Neuronal stem cell (in vitro differentiated cells): ENCODE data around the gene EIF4G3.

ENCODE experiments used
- DNase-seq: peaks from one replicate; pipeline ENCODE4 v3.0.0-alpha.2; 2013; ENCODE audit warnings: low spot score
- H2AFZ ChIP-seq: one replicate; pipeline ENCODE4 v1.6.1; 2013; ENCODE audit warnings: mild to moderate bottlenecking, low read length, inconsistent platforms
- H2AK5ac ChIP-seq: 2 replicates; pipeline ENCODE4 v1.6.1; 2013; ENCODE audit warnings: low read depth, mild to moderate bottlenecking, inconsistent platforms, low read length, moderate library complexity, mixed read lengths
- H2BK120ac ChIP-seq: 2 replicates; pipeline ENCODE4 v1.6.1; 2013; ENCODE audit warnings: low read depth, mild to moderate bottlenecking, inconsistent platforms, low read length, moderate library complexity, mixed read lengths
- H2BK12ac ChIP-seq: one replicate; pipeline ENCODE4 v1.6.1; 2013; ENCODE audit warnings: low read length, inconsistent platforms
- H2BK15ac ChIP-seq: 2 replicates; pipeline ENCODE4 v1.6.1; 2013; ENCODE audit warnings: mild to moderate bottlenecking, low read length, inconsistent platforms, mixed read lengths
- H2BK5ac ChIP-seq: one replicate; pipeline ENCODE4 v1.6.1; 2013; ENCODE audit warnings: inconsistent platforms, mild to moderate bottlenecking, low read length, moderate library complexity
- H3K14ac ChIP-seq: one replicate; pipeline ENCODE4 v1.6.1; 2013; ENCODE audit warnings: low read length, inconsistent platforms
- H3K18ac ChIP-seq: 2 replicates; pipeline ENCODE4 v1.6.1; 2013; ENCODE audit warnings: low read length, inconsistent platforms
- H3K23ac ChIP-seq: 2 replicates; pipeline ENCODE4 v1.6.1; 2013; ENCODE audit warnings: low read depth, mild to moderate bottlenecking, mixed read lengths, low read length, inconsistent platforms; ENCODE audit not compliant: poor library complexity
- H3K27ac ChIP-seq: replicated peaks from 3 replicates; pipeline ENCODE4 v1.5.1; 2013; ENCODE audit warnings: low read length, inconsistent platforms
- H3K27me3 ChIP-seq, 3 experiments: 2 replicates each; pipeline ENCODE4 v1.6.1; 2013; ENCODE audit warnings: low read length in 3 of 3, mild to moderate bottlenecking in 2 of 3, inconsistent platforms in 1 of 3, low read depth in 1 of 3, mixed read lengths in 1 of 3, moderate library complexity in 1 of 3; ENCODE audit not compliant: control insufficient read depth in 3 of 3, insufficient read depth in 3 of 3
- H3K36me3 ChIP-seq, 2 donors: replicated peaks in 1 of 2; 2 replicates each; pipeline ENCODE4 v1.6.1; 2013; ENCODE audit warnings: low read length in 2 of 2; ENCODE audit not compliant: control insufficient read depth in 2 of 2, insufficient read depth in 2 of 2
- H3K4ac ChIP-seq: 2 replicates; pipeline ENCODE4 v1.6.1; 2013; ENCODE audit warnings: inconsistent platforms, mild to moderate bottlenecking, low read length, moderate library complexity
- H3K4me1 ChIP-seq, 2 donors: 1 replicate in 1 of 2; 2 replicates in 1 of 2; pipeline ENCODE4 v1.6.1; 2013; ENCODE audit warnings: low read length in 2 of 2, low read depth in 1 of 2; ENCODE audit not compliant: control insufficient read depth in 2 of 2, insufficient read depth in 1 of 2
- H3K4me2 ChIP-seq: one replicate; pipeline ENCODE4 v1.6.1; 2013; ENCODE audit warnings: mild to moderate bottlenecking, low read length, inconsistent platforms; ENCODE audit not compliant: insufficient read depth, poor library complexity, severe bottlenecking
- H3K4me3 ChIP-seq, 2 donors: 2 replicates each; pipeline ENCODE4 v1.5.1; 2013; ENCODE audit warnings: low read length in 2 of 2, mild to moderate bottlenecking in 2 of 2, inconsistent platforms in 1 of 2, moderate library complexity in 1 of 2
- H3K79me1 ChIP-seq: one replicate; pipeline ENCODE4 v1.6.1; 2013; ENCODE audit warnings: low read depth, mild to moderate bottlenecking, inconsistent platforms, low read length, moderate library complexity
- H3K9ac ChIP-seq: one replicate; pipeline ENCODE4 v1.6.1; 2013; ENCODE audit warnings: mild to moderate bottlenecking, low read depth, low read length, inconsistent platforms; ENCODE audit not compliant: poor library complexity
- H3K9me3 ChIP-seq, 2 donors: replicated peaks in 1 of 2; 2 replicates each; pipeline versions ENCODE3 to v1.6.1; 2013; ENCODE audit warnings: low read length in 2 of 2, mild to moderate bottlenecking in 2 of 2, inconsistent platforms in 1 of 2, low read depth in 1 of 2, mixed read lengths in 1 of 2, moderate library complexity in 1 of 2; ENCODE audit not compliant: control insufficient read depth in 2 of 2, insufficient read depth in 1 of 2
- H4K8ac ChIP-seq: one replicate; pipeline ENCODE4 v1.6.1; 2013; ENCODE audit warnings: low read depth, mild to moderate bottlenecking, inconsistent platforms, low read length, moderate library complexity
- H4K91ac ChIP-seq: one replicate; pipeline ENCODE4 v1.6.1; 2013; ENCODE audit warnings: low read length, low read depth, mild to moderate bottlenecking, inconsistent platforms; ENCODE audit not compliant: poor library complexity
- WGBS, 2 donors: extraction: QIAGEN DNeasy Blood & Tissue Kit; methylation state at CpG; one replicate each; pipeline ENCODE4 v1.1.7; 2013; ENCODE audit warnings: missing lambda C conversion rate in 2 of 2, mixed read lengths in 1 of 2; ENCODE audit not compliant: insufficient read length in 2 of 2, insufficient replicate concordance in 1 of 2; ENCODE audit errors: extremely low coverage in 2 of 2; 5-methylcytosine and 5-hydroxymethylcytosine counted together

EIF4G3 gene

DNA sequence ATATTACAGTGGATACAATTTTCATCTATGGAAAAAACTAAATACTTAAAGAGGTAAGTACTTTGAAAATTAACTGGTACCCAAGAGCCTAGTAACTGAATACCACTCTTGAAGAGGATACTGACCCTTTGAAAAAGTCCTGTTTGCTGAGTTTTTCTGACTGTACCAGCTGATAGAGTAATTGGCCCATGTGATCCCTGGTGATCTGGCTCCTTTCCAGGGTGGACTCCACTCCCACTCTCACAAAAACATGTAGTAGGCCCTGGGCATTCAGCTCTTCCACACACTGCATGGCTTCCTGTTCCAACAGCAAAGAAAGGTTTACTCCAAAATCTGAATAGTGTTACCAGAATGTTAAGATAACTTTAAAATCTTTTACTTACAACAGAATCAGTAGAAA is 336.0 kb downstream of the EIF4G3 start:
- Histone ChIP-seq H3K4me1 (no peaks in the 10 kb centered on the region), H4K8ac (no peak overlapping the region), H2BK15ac (no peak overlapping the region), H3K4me2 (no peak overlapping the region), H3K79me1 (no peaks in the 10 kb centered on the region), H2AK5ac (no peak overlapping the region), H3K4me3 (no peak overlapping the region), H3K27ac (no peak overlapping the region), H2AFZ (no peak overlapping the region), H4K91ac (no peak overlapping the region), H3K9me3 (no peaks in the 10 kb centered on the region), H3K14ac (no peak overlapping the region), H2BK5ac (no peak overlapping the region), H2BK120ac (no peak overlapping the region), H3K27me3 (no peaks in the 10 kb centered on the region), H3K23ac (no peak overlapping the region), H3K18ac (no peak overlapping the region), H3K9ac (no peak overlapping the region), H2BK12ac (no peak overlapping the region), H3K4ac (no peak overlapping the region), H3K36me3 (peaks cover 7 to 76% of the 10 kb centered on the region in 2 donors)
- DNase-seq, result no peak

DNA sequence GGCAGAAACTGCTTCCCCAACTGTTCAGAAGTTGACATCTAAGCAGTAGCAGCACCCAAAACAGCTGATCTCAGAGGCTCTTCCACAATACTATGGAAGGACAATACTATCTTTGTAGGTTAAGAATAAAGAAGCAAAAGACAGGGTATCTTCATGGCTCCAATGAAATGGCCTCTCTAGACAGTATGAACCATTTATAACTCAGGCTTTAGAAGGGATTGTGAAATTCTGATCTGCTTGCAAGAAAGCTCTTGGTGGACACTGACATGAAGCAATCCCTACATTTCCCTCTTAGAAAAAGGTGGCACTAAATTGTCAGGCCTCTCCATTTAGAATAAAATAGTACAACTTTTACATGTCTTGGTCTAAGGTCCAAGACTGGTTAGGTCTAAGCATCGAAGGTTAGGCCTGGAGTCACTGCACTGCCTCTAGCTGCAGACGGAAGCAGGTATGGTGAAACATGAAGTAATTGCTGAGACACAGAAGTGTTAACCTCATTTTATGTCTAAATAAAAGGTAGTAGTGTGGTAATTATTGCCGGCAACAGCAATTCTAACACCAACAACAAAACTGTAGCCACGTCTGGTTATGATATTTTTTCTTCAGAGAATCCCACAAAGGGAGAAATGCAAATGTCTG is 339.0 kb downstream of the EIF4G3 start:
- H3K36me3 ChIP-seq, result peaks cover 7 to 64% of the 10 kb centered on the region in 2 donors

GRCh38 chr1:20836230-20836629 is 340.5 kb downstream of the EIF4G3 start:
- Histone ChIP-seq H2BK5ac (no peak overlapping the region), H3K4me1 (no peaks in the 10 kb centered on the region), H3K79me1 (no peaks in the 10 kb centered on the region), H3K36me3 (peaks cover 4 to 58% of the 10 kb centered on the region in 2 donors), H4K8ac (no peak overlapping the region), H3K9me3 (peaks cover 0 to 6% of the 10 kb centered on the region in 2 donors), H3K23ac (no peak overlapping the region), H4K91ac (no peak overlapping the region), H2BK15ac (no peak overlapping the region), H2AK5ac (no peak overlapping the region), H3K4me3 (no peak overlapping the region), H3K18ac (no peak overlapping the region), H3K27ac (no peak overlapping the region), H3K14ac (no peak overlapping the region), H2AFZ (no peak overlapping the region), H3K27me3 (no peaks in the 10 kb centered on the region), H3K9ac (no peak overlapping the region), H3K4me2 (no peak overlapping the region), H2BK120ac (no peak overlapping the region), H2BK12ac (no peak overlapping the region), H3K4ac (no peak overlapping the region)
- WGBS, 2 donors, result no CpG with 5 or more reads among the region's 4 CpGs
- no peak for DNase-seq

More for the DNA sequence above, 339.0 kb downstream of the EIF4G3 start:
- Histone ChIP-seq H3K4me1 (no peaks in the 10 kb centered on the region), H3K27me3 (no peaks in the 10 kb centered on the region), H3K9me3 (peaks cover 0 to 6% of the 10 kb centered on the region in 2 donors), H4K91ac (no peak overlapping the region), H3K14ac (no peak overlapping the region), H2BK5ac (no peak overlapping the region), H2BK15ac (no peak overlapping the region), H3K4ac (no peak overlapping the region), H2AK5ac (no peak overlapping the region), H2BK120ac (no peak overlapping the region), H3K23ac (no peak overlapping the region), H3K18ac (no peak overlapping the region), H4K8ac (no peak overlapping the region), H3K4me3 (no peak overlapping the region), H3K9ac (no peak overlapping the region), H3K4me2 (no peak overlapping the region), H2BK12ac (no peak overlapping the region), H2AFZ (no peak overlapping the region), H3K27ac (no peak overlapping the region), H3K79me1 (no peaks in the 10 kb centered on the region)
- no peak for DNase-seq
- no CpG with 5 or more reads among the region's 4 CpGs for WGBS, 2 donors

DNA sequence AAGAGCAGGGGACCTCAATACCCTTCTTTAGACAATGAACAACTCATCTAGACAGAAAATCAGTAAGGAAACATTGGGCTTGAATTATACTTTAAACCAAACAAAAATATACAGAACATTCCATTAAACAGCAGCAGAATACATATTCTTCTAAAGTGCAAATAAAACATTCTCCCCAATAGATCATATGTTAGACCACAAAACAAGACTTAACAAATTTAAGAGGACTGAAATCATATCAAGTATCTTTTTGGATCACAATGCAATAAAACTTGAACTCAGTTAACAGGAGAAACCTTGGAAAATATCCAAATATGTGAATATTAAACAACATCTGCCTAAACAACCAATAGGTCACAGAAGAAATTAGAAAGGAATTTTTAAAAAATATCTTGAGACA is 341.9 kb downstream of the EIF4G3 start:
- Histone ChIP-seq H2BK120ac (no peak overlapping the region), H2BK5ac (no peak overlapping the region)
- no peak for DNase-seq

More for the DNA sequence above, 341.9 kb downstream of the EIF4G3 start:
- Histone ChIP-seq H2BK15ac (no peak overlapping the region), H3K18ac (no peak overlapping the region), H3K4me1 (no peaks in the 10 kb centered on the region), H3K27me3 (no peaks in the 10 kb centered on the region), H2BK12ac (no peak overlapping the region), H4K91ac (no peak overlapping the region), H3K4ac (no peak overlapping the region), H3K23ac (no peak overlapping the region), H4K8ac (no peak overlapping the region), H3K9me3 (peaks cover 0 to 6% of the 10 kb centered on the region in 2 donors), H3K79me1 (no peaks in the 10 kb centered on the region), H2AK5ac (no peak overlapping the region), H3K9ac (no peak overlapping the region), H3K4me3 (no peak overlapping the region), H3K14ac (no peak overlapping the region), H2AFZ (no peak overlapping the region), H3K36me3 (peaks cover under 1 to 47% of the 10 kb centered on the region in 2 donors), H3K27ac (no peak overlapping the region), H3K4me2 (no peak overlapping the region)
